Inflammatory macrophage (primary cell): ENCODE results near the gene SAA2.
"Not testable (repeated sequence)": the region's sequence is repeated elsewhere in the genome, so short reads cannot be mapped to it uniquely, and the experiment has no call there.

ENCODE experiments used
- DNase-seq, 2 donors: peaks; one replicate each; pipeline ENCODE4 v3.0.0-alpha.2; 2020 to 2022

The SAA2 gene

GRCh38 chr11:18247191-18247581, 1.3 kb downstream of the SAA2 start:
- DNase-seq = not testable (repeated sequence)

- DNase-seq = peak in 1 of 2 donors; percentile 9
These were observed 1.9 kb downstream of the SAA2 start for GRCh38 chr11:18246379-18247190.

- DNase-seq = no peak
These were observed 3.1 kb downstream of the SAA2 start for GRCh38 chr11:18245396-18245795.

GRCh38 chr11:18243783-18244362, 4.6 kb downstream of the SAA2 start:
- peak; percentile 73 to 74 for DNase-seq

- no peak for DNase-seq
These were observed 8.8 kb downstream of the SAA2 start for GRCh38 chr11:18239655-18240054.

GRCh38 chr11:18236664-18237356, 11.7 kb downstream of the SAA2 start, which contains the start of gene SAA4:
Gene SAA4 (minus strand): TSS chr11:18236802. CDS start chr11:18235926, 876 bp downstream.
- no peak for DNase-seq

GRCh38 chr11:18235394-18236334, 12.8 kb downstream of the SAA2 start:
- no peak for DNase-seq

GRCh38 chr11:18233912-18234311, 14.6 kb downstream of the SAA2 start:
- no peak for DNase-seq

- no peak for DNase-seq
These were observed 17.6 kb downstream of the SAA2 start for GRCh38 chr11:18230859-18231258.

GRCh38 chr11:18229501-18229900, 19.0 kb downstream of the SAA2 start:
- DNase-seq = no peak

- DNase-seq = no peak
These were observed 22.6 kb downstream of the SAA2 start for GRCh38 chr11:18225913-18226312.

- DNase-seq = no peak
These were observed 24.7 kb downstream of the SAA2 start for GRCh38 chr11:18223591-18224387.

GRCh38 chr11:18222814-18223421, 25.6 kb downstream of the SAA2 start:
- DNase-seq = no peak

GRCh38 chr11:18221274-18221876, 27.1 kb downstream of the SAA2 start:
- no peak for DNase-seq

GRCh38 chr11:18209058-18209457, 39.4 kb downstream of the SAA2 start:
- no peak for DNase-seq

- DNase-seq = no peak
These were observed 43.7 kb downstream of the SAA2 start for GRCh38 chr11:18204771-18205170.

GRCh38 chr11:18204220-18204619, 44.2 kb downstream of the SAA2 start:
- no peak for DNase-seq

GRCh38 chr11:18203723-18204122, 44.7 kb downstream of the SAA2 start:
- peak in 1 of 2 donors; percentile 8 for DNase-seq

- not testable (repeated sequence) for DNase-seq
These were observed 50.7 kb downstream of the SAA2 start for GRCh38 chr11:18197738-18198137.

- DNase-seq = no peak
These were observed 51.9 kb downstream of the SAA2 start for GRCh38 chr11:18196532-18196931.
